AG04450 (cell line): ENCODE results near the gene GRM4. TPM values are rescaled to one million over a fixed set of nuclear protein-coding genes. Genes with fewer than 3 reads are reported as not detected.

ENCODE experiments used
- CTCF ChIA-PET: fragments of 300-600, 350-600 bp; formaldehyde crosslinking; extraction: SDS; loops from one replicate; lab custom pipeline; 2022; ENCODE audit warnings: antibody characterized with exemption, inconsistent platforms; lab: Charles Lee
- POLR2A ChIA-PET: fragments of 350-600 bp; formaldehyde crosslinking; extraction: SDS; loops from one replicate; lab custom pipeline; 2021; ENCODE audit warnings: antibody characterized with exemption, inconsistent platforms; lab: Yijun Ruan, JAX
- DNase-seq: peaks from one replicate; pipeline ENCODE4 v3.0.0-alpha.2; 2011; ENCODE audit warnings: low read depth, low spot score
- H3K27ac ChIP-seq: one replicate; pipeline ENCODE4 v1.5.1; 2012; ENCODE audit warnings: low read depth, low read length, control low read depth
- H3K27me3 ChIP-seq: one replicate; pipeline ENCODE4 v1.6.0; 2012; ENCODE audit warnings: low read length; ENCODE audit not compliant: control insufficient read depth, insufficient read depth
- H3K4me3 ChIP-seq: 2 replicates; pipeline ENCODE4 v1.5.1; 2011; ENCODE audit warnings: mild to moderate bottlenecking, low read depth, low read length, control low read depth
- H3K9me3 ChIP-seq: 2 replicates; pipeline ENCODE4 v1.5.1; 2012; ENCODE audit warnings: low read length; ENCODE audit not compliant: control insufficient read depth, insufficient read depth
- polyA plus RNA-seq: library from polyadenylated mRNA; depleted of rRNA; stranded (reverse); fragments of >200 nt; gene quantifications from 2 replicates; pipeline ENCODE4 v1.2.3, GENCODE V29; 2011
- TF ChIP-seq, protein P1 (sequence below): IDR thresholded peaks from 2 replicates; pipeline ENCODE4 v1.5.1; 2011; ENCODE audit warnings: low read depth, low read length, control low read depth, inconsistent platforms

Gene GRM4
- polyA plus RNA-seq, 1 experiment: not detected

DNA sequence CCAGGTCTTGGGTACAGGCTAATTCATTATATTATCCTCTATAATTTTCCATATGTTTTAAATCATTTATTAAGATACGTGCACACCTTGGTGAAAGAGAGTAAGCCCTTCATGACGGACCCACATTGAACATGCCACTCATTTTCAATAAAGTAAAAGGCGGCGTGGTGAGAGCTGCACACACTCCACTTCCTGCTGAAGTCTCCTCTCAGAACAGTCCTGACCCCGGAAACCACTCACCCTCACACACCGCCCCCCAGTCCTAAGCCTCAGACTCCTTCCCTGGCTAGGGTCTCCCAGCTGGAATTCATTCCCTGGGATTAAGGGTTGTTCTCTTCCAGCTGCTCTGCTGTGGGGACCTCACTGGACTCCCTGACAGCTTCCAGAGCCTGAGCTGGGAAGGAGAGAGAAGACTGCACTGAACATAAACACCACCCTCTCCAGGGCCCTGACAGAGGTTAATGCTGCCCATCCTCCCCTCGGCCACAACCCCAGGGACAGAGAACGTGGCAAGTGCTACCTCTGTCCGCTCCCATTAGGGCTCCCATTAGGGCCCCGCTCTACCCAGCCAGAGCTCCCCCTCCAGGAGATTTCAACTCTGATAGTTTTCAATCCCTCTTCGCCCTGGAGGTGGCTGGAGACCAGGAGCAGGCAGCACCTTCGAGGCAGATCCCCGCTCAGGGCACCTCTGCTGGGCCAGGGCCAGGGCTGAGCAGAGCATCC is 24.8 kb downstream of the GRM4 start:
- no peak for DNase-seq
- Histone ChIP-seq H3K27ac (no peak overlapping the region), H3K4me3 (no peak overlapping the region), H3K27me3 (peaks cover 17% of the 10 kb centered on the region), H3K9me3 (no peaks in the 10 kb centered on the region)
- CTCF ChIA-PET: no interaction called here
- TF ChIP-seq, protein P1, sequence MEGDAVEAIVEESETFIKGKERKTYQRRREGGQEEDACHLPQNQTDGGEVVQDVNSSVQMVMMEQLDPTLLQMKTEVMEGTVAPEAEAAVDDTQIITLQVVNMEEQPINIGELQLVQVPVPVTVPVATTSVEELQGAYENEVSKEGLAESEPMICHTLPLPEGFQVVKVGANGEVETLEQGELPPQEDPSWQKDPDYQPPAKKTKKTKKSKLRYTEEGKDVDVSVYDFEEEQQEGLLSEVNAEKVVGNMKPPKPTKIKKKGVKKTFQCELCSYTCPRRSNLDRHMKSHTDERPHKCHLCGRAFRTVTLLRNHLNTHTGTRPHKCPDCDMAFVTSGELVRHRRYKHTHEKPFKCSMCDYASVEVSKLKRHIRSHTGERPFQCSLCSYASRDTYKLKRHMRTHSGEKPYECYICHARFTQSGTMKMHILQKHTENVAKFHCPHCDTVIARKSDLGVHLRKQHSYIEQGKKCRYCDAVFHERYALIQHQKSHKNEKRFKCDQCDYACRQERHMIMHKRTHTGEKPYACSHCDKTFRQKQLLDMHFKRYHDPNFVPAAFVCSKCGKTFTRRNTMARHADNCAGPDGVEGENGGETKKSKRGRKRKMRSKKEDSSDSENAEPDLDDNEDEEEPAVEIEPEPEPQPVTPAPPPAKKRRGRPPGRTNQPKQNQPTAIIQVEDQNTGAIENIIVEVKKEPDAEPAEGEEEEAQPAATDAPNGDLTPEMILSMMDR: no peak
- POLR2A ChIA-PET: no interaction called here

DNA sequence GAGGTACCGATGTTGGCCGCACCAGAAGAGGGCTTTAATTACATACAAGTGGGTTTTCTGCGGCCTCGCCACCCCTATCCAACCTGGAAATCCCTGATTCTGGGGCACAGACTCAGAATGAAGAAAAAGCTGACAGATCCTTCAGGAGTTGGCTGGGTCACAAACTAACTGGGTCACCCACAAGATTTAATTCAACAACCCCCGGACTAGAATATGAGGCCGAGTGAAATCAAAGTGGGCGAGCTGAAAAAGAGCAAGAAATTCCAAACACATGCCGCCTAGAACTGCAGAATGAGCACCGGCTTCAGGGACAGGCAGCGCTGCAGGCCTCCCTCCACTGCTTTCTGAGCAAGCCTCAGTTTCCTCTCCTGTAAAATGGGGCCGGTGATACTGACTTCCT is 30.0 kb downstream of the GRM4 start:
- DNase-seq: no peak
- H3K27me3 ChIP-seq: peaks cover 22% of the 10 kb centered on the region
- ChIA-PET POLR2A (no interaction called here), CTCF (no interaction called here)
- TF ChIP-seq, protein P1: no peak
- no peaks in the 10 kb centered on the region for H3K9me3 ChIP-seq
- H3K27ac ChIP-seq: no peak overlapping the region
- H3K4me3 ChIP-seq: no peak overlapping the region

DNA sequence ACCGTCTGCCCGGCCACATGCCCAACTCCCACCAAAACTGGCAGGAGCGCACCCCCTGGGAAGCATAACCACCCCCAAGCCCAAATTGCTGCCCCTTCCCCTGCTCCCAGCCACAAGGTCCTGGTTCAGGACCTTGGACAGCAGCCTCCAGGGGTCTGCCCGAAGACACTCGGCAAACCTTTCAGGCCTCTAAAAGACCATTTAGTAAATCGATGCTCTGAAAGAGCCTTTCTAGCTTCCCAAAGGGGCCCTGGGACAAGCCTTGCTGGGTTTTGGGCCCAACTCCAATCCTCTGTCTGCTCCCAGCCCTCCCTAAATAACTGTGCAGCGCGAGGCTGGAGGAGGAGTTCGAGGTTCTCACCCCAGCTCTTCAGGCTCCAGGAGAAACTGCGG is 30.5 kb downstream of the GRM4 start:
- CTCF ChIA-PET: no interaction called here
- H3K27me3 ChIP-seq: peaks cover 21% of the 10 kb centered on the region
- DNase-seq: no peak
- no peak overlapping the region for H3K4me3 ChIP-seq
- H3K27ac ChIP-seq: no peak overlapping the region
- TF ChIP-seq, protein P1: no peak
- H3K9me3 ChIP-seq: no peaks in the 10 kb centered on the region
- POLR2A ChIA-PET: no interaction called here

DNA sequence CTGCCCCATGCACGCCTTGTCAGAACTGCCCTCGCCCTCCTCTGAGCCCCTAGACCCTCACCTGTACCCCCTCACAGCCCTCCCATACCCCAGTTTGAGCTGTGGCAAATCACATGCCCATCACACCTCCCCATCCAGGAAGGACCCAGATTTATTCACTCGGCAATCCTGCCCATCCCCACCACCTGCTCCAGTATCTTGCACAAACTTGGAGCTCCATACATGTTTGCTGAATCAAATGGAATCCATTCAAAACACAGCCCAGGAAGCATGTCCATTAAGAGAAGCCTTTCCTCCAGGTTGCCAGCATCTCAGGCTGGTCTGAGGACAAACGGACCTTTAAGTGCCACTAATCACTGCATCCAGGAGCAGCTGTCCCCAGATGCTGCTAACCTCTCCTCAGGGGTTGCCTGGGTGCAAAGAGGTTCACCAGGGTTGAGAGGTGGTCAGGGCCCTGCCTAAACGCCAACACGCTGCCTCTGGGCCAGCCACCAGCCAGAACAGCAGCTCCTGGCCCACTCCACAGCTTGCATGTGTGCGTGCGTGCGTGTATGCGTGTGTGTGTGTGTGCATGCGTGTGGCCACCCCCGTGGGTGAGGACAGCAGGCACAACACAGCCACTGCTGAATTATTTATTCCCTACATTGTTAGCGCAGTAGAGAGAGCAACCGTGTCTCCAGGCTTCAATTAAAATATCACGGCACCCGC is 31.0 kb downstream of the GRM4 start:
- TF ChIP-seq, protein P1: no peak
- no peak for DNase-seq
- Histone ChIP-seq H3K27me3 (peaks cover 18% of the 10 kb centered on the region), H3K27ac (no peak overlapping the region), H3K9me3 (no peaks in the 10 kb centered on the region), H3K4me3 (no peak overlapping the region)
- POLR2A ChIA-PET: no interaction called here
- CTCF ChIA-PET: no interaction called here

DNA sequence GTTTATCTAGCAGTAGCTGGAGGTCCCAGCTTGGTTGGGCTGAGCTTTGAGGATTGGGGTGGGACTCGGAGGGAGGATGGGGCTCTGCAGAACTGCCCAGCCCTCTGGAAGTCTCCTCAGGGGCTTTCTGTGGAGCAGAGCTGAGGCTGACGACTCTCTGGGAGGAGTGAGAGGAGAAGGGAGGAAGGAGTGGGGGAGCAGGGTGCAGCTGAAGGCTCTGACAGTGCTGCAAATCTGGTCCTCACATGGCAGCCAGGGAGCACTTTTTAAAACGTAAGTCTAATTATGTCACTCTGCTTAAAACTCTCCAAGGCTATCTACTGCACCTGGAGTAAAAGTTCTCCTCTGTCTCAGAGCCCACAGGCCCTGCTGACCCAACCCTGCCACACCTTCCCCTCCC is 32.4 kb downstream of the GRM4 start:
- CTCF ChIA-PET: no interaction called here
- POLR2A ChIA-PET: no interaction called here
- no peak overlapping the region for H3K4me3 ChIP-seq
- H3K27me3 ChIP-seq: peaks cover 19% of the 10 kb centered on the region
- TF ChIP-seq, protein P1: no peak
- no peak for DNase-seq
- H3K27ac ChIP-seq: peak overlapping the region; percentile 11
- H3K9me3 ChIP-seq: no peaks in the 10 kb centered on the region
